ENCODE results near the gene LDB1. TPM values are rescaled to one million over a fixed set of nuclear protein-coding genes. Genes with fewer than 3 reads are reported as not detected.

Gene LDB1
- total RNA-seq, 1 donor from 2014 or later, result 46.4 TPM

GRCh38 chr10:102141583-102142107, 21.5 kb upstream of the LDB1 start:
- no peaks in the 10 kb centered on the region for H3K9me3 Mint-ChIP-seq
- H3K9me3 ChIP-seq (ENCODE audit: low read depth), result no peaks in the 10 kb centered on the region
- no peak overlapping the region for H3K9ac ChIP-seq
- H2AFZ ChIP-seq (replicated peaks), result no peak overlapping the region
- no peak overlapping the region for H3K4me2 ChIP-seq
- no peaks in the 10 kb centered on the region for H3K27me3 ChIP-seq
- DNase-seq (ENCODE audit: low spot score), result no peak
- H3K4me1 Mint-ChIP-seq, result peaks cover 2% of the 10 kb centered on the region
- no peaks in the 10 kb centered on the region for H3K36me3 ChIP-seq
- no peaks in the 10 kb centered on the region for H3F3A ChIP-seq (ENCODE audit: low read depth)
- H3K27ac Mint-ChIP-seq, result no peak overlapping the region
- peaks cover 15% of the 10 kb centered on the region for H3K27me3 Mint-ChIP-seq (ENCODE audit: insufficient read depth, low read depth)
- H3K4me1 ChIP-seq, result peaks cover 2% of the 10 kb centered on the region
- H3K27ac ChIP-seq, result no peak overlapping the region
- peaks cover 58% of the 10 kb centered on the region for H3K36me3 Mint-ChIP-seq
- no peak overlapping the region for H3K4me3 ChIP-seq
- peaks cover 34% of the 10 kb centered on the region for H4K20me1 ChIP-seq (ENCODE audit: low read depth)
- no peak overlapping the region for H3K4me3 Mint-ChIP-seq
- no peak for TF ChIP-seq EZH2phosphoT487 (IDR thresholded peaks at IDR 0.05)
- no peak for TF ChIP-seq EZH2 (IDR thresholded peaks at IDR 0.05)
- no peak for TF ChIP-seq CTCF (IDR thresholded peaks at IDR 0.05)
- peaks cover 43% of the 10 kb centered on the region for H3K79me2 ChIP-seq (ENCODE audit: low read depth)

GRCh38 chr10:102140913-102141540, 20.9 kb upstream of the LDB1 start:
- Mint-ChIP-seq H3K27ac (no peak overlapping the region), H3K9me3 (no peaks in the 10 kb centered on the region), H3K36me3 (peaks cover 55% of the 10 kb centered on the region), H3K27me3 (ENCODE audit: insufficient read depth, low read depth) (peaks cover 15% of the 10 kb centered on the region), H3K4me1 (peaks cover 3% of the 10 kb centered on the region), H3K4me3 (no peak overlapping the region)
- Histone ChIP-seq H3K9ac (no peak overlapping the region), H3K27ac (no peak overlapping the region), H3K27me3 (no peaks in the 10 kb centered on the region), H3K4me1 (peaks cover 9% of the 10 kb centered on the region), H3K36me3 (no peaks in the 10 kb centered on the region), H2AFZ (replicated peaks) (no peak overlapping the region), H4K20me1 (ENCODE audit: low read depth) (peaks cover 40% of the 10 kb centered on the region), H3K4me3 (no peak overlapping the region), H3K4me2 (no peak overlapping the region), H3F3A (ENCODE audit: low read depth) (no peaks in the 10 kb centered on the region), H3K79me2 (ENCODE audit: low read depth) (peaks cover 49% of the 10 kb centered on the region), H3K9me3 (ENCODE audit: low read depth) (no peaks in the 10 kb centered on the region)
- TF ChIP-seq EZH2phosphoT487 (IDR thresholded peaks at IDR 0.05) (no peak), EZH2 (IDR thresholded peaks at IDR 0.05) (no peak), CTCF (IDR thresholded peaks at IDR 0.05) (no peak)
- no peak for DNase-seq (ENCODE audit: low spot score)

- H3K4me1 Mint-ChIP-seq, result peaks cover 7% of the 10 kb centered on the region
- Histone ChIP-seq H3K36me3 (no peaks in the 10 kb centered on the region), H3K9ac (no peak overlapping the region), H3K79me2 (ENCODE audit: low read depth) (peaks cover 57% of the 10 kb centered on the region), H3K4me3 (no peak overlapping the region), H3K4me1 (peaks cover 14% of the 10 kb centered on the region), H4K20me1 (ENCODE audit: low read depth) (peaks cover 48% of the 10 kb centered on the region), H3F3A (ENCODE audit: low read depth) (no peaks in the 10 kb centered on the region), H3K9me3 (ENCODE audit: low read depth) (no peaks in the 10 kb centered on the region), H2AFZ (replicated peaks) (no peak overlapping the region), H3K27me3 (no peaks in the 10 kb centered on the region), H3K27ac (no peak overlapping the region), H3K4me2 (no peak overlapping the region)
- peaks cover 54% of the 10 kb centered on the region for H3K36me3 Mint-ChIP-seq
- peaks cover 15% of the 10 kb centered on the region for H3K27me3 Mint-ChIP-seq (ENCODE audit: insufficient read depth, low read depth)
- DNase-seq (ENCODE audit: low spot score), result no peak
- H3K27ac Mint-ChIP-seq, result no peak overlapping the region
- no peaks in the 10 kb centered on the region for H3K9me3 Mint-ChIP-seq
- no peak overlapping the region for H3K4me3 Mint-ChIP-seq
- no peak for TF ChIP-seq EZH2 (IDR thresholded peaks at IDR 0.05)
- TF ChIP-seq EZH2phosphoT487 (IDR thresholded peaks at IDR 0.05), result no peak
- no peak for TF ChIP-seq CTCF (IDR thresholded peaks at IDR 0.05)
Observed at GRCh38 chr10:102140218-102140617, 20.1 kb upstream of the LDB1 start.
